K562 (cell line): ENCODE measurements around the gene FAM20C. TPM values are rescaled to one million over a fixed set of nuclear protein-coding genes. Genes with fewer than 3 reads are reported as not detected.

ENCODE experiments used
- ATAC-seq: fragments of 200-7000 bp; cut with Tn5 transposase; 3 replicates; pipeline ENCODE4 v1.9.1; 2020; ENCODE audit warnings: moderate library complexity
- BruUV-seq: library from RNA; stranded (reverse); fragments of 400-500 nt; replicated peaks from 2 replicates; lab custom pipeline; 2021; lab: Mats Ljungman, UMichigan
- CTCF ChIA-PET: fragments of 300-600 bp; formaldehyde crosslinking; extraction: SDS; loops from one replicate; lab custom pipeline; 2021; ENCODE audit warnings: low intra/inter-chr PET ratio; lab: Yijun Ruan, JAX
- POLR2A ChIA-PET: fragments of 300-600, 350-650 bp; sonication (Branson Sonifier 250); formaldehyde crosslinking; extraction: SDS; loops from one replicate; lab custom pipeline; 2021; ENCODE audit warnings: antibody characterized with exemption, inconsistent platforms; lab: Yijun Ruan, JAX
- DNase-seq, 4 experiments: peaks; one replicate each; pipeline versions ENCODE4 v3.0.0 to v3.0.0-alpha.2; 2011 to 2018; ENCODE audit warnings: low spot score in 3 of 4, mixed read lengths in 3 of 4; ENCODE audit errors: extremely low read depth in 1 of 4
- FAIRE-seq: peaks from 2 replicates; lab custom pipeline; 2011; peaks lifted over from hg19 to GRCh38; lab: Jason Lieb, UNC
- H2AFZ ChIP-seq: 2 replicates; pipeline ENCODE4 v1.6.0; 2011; ENCODE audit warnings: low read depth, low read length, control low read depth, inconsistent platforms
- H3K27ac ChIP-seq: fragments of 200-600 bp; 3 replicates; pipeline ENCODE4 v1.8.0; 2011; ENCODE audit warnings: low read depth, mild to moderate bottlenecking, control low read depth, inconsistent platforms, low read length, moderate library complexity, mixed read lengths; ENCODE audit errors: extremely low read depth
- H3K27me3 ChIP-seq, 2 experiments: fragments of 300-600 bp in 1 of 2; 2 replicates in 1 of 2; 3 replicates in 1 of 2; pipeline versions ENCODE4 v1.6.0 to v1.8.0; 2011; ENCODE audit warnings: inconsistent platforms in 2 of 2, low read length in 2 of 2, mild to moderate bottlenecking in 1 of 2, mixed read lengths in 1 of 2, moderate library complexity in 1 of 2; ENCODE audit not compliant: control insufficient read depth in 2 of 2, insufficient read depth in 2 of 2
- H3K36me3 ChIP-seq: fragments of 300-600 bp; 3 replicates; pipeline ENCODE4 v1.8.0; 2011; ENCODE audit warnings: mild to moderate bottlenecking, low read length, inconsistent platforms; ENCODE audit not compliant: control insufficient read depth, insufficient read depth
- H3K4me1 ChIP-seq, 2 experiments: fragments of 200-600 bp in 1 of 2; replicated peaks in 1 of 2; 2 replicates in 1 of 2; 3 replicates in 1 of 2; pipeline versions ENCODE4 v1.5.1 to v1.8.0; 2011; ENCODE audit warnings: inconsistent platforms in 2 of 2, low read length in 2 of 2, mild to moderate bottlenecking in 1 of 2, mixed read lengths in 1 of 2, moderate library complexity in 1 of 2; ENCODE audit not compliant: control insufficient read depth in 2 of 2, insufficient read depth in 2 of 2
- H3K4me2 ChIP-seq: 2 replicates; pipeline ENCODE4 v1.6.1; 2011; ENCODE audit warnings: low read length, control low read depth, inconsistent platforms, mixed read lengths; ENCODE audit not compliant: insufficient read depth
- H3K4me3 ChIP-seq: fragments of 200-600 bp; sonication (generic), shearing (Covaris generic); 2 replicates; pipeline ENCODE4 v1.5.1; 2016; ENCODE audit warnings: control low read depth, inconsistent platforms
- H3K79me2 ChIP-seq: fragments of 200-600 bp; 3 replicates; pipeline ENCODE4 v1.8.0; 2011; ENCODE audit warnings: low read length, inconsistent platforms; ENCODE audit not compliant: control insufficient read depth, insufficient read depth
- H3K9ac ChIP-seq, 2 experiments: 2 replicates each; pipeline versions ENCODE4 v1.6.0 to v1.6.1; 2011; ENCODE audit warnings: low read depth in 2 of 2, low read length in 2 of 2, control low read depth in 1 of 2, inconsistent platforms in 1 of 2, mild to moderate bottlenecking in 1 of 2, mixed read lengths in 1 of 2; ENCODE audit not compliant: insufficient read depth in 1 of 2
- H3K9me1 ChIP-seq: one replicate; pipeline ENCODE4 v1.6.0; 2011; ENCODE audit warnings: inconsistent platforms, mild to moderate bottlenecking, low read length, moderate library complexity; ENCODE audit not compliant: control insufficient read depth, insufficient read depth
- H3K9me3 ChIP-seq: replicated peaks from 2 replicates; pipeline ENCODE4 v1.5.1; 2011; ENCODE audit warnings: low read depth, low read length, inconsistent platforms; ENCODE audit not compliant: control insufficient read depth, insufficient read depth
- H4K20me1 ChIP-seq: replicated peaks from 2 replicates; pipeline ENCODE4 v1.6.1; 2011; ENCODE audit warnings: low read length, inconsistent platforms, mixed read lengths; ENCODE audit not compliant: control insufficient read depth, insufficient read depth
- CBX2 ChIP-seq: fragments of 200-600 bp; sonication (generic); IDR thresholded peaks from one replicate; pipeline ENCODE4 v1.6.1; 2012; ENCODE audit warnings: mild to moderate bottlenecking, low read length, inconsistent platforms; ENCODE audit not compliant: insufficient read depth, poor library complexity, severe bottlenecking
- CEBPB ChIP-seq: fragments of 450-650 bp; IDR thresholded peaks from 2 replicates; pipeline ENCODE4 v1.6.1; 2016; ENCODE audit warnings: missing genetic modification characterization, missing compliant biosample characterization
- CREBBP ChIP-seq: IDR thresholded peaks from one replicate; pipeline ENCODE4 v1.6.1; 2012; ENCODE audit warnings: low read depth, mild to moderate bottlenecking, control low read depth, inconsistent platforms, low read length
- HOXB6 ChIP-seq: fragments of 250-450 bp; sonication (Bioruptor Pico); IDR thresholded peaks from 2 replicates; pipeline ENCODE4 v1.5.1; 2022; ENCODE audit warnings: mild to moderate bottlenecking, borderline replicate concordance
- KDM4B ChIP-seq, 2 experiments: fragments of 450-650 bp in 1 of 2; sonication (generic) in 1 of 2; IDR thresholded peaks; 2 replicates each; pipeline ENCODE4 v1.6.1; 2016 to 2017; ENCODE audit warnings: borderline replicate concordance in 2 of 2, antibody characterized with exemption in 1 of 2, low read depth in 1 of 2, mild to moderate bottlenecking in 1 of 2
- MTF1 ChIP-seq: fragments of 250-450 bp; sonication (Bioruptor Pico); IDR thresholded peaks from 2 replicates; pipeline ENCODE4 v1.9.0; 2021; ENCODE audit warnings: moderate library complexity, mild to moderate bottlenecking, inconsistent platforms, borderline replicate concordance
- PTTG1 ChIP-seq: fragments of 450-650 bp; IDR thresholded peaks from 2 replicates; pipeline ENCODE4 v1.6.1; 2016; ENCODE audit warnings: low read depth, mild to moderate bottlenecking, missing genetic modification characterization, missing compliant biosample characterization
- RBBP5 ChIP-seq: fragments of 200-600 bp; sonication (generic); IDR thresholded peaks from 2 replicates; pipeline ENCODE4 v1.6.1; 2012; ENCODE audit warnings: borderline replicate concordance, mild to moderate bottlenecking, low read length, control low read depth, inconsistent platforms; ENCODE audit not compliant: insufficient read depth, poor library complexity, severe bottlenecking
- RFX1 ChIP-seq: fragments of 450-650 bp; IDR thresholded peaks from 2 replicates; pipeline ENCODE4 v1.6.1; 2016; ENCODE audit warnings: mild to moderate bottlenecking, moderate library complexity
- RHOXF2B ChIP-seq: fragments of 250-450 bp; sonication (Bioruptor Pico); conservative IDR thresholded peaks from 2 replicates; pipeline ENCODE4 v1.5.1; 2021
- SRSF1 ChIP-seq: fragments of 200-400 bp; formaldehyde crosslinking; IDR thresholded peaks from 2 replicates; pipeline ENCODE4 v1.6.1; 2017; ENCODE audit warnings: mild to moderate bottlenecking, low read depth, low read length, moderate library complexity
- ZFX ChIP-seq: sonication (generic); formaldehyde crosslinking; IDR thresholded peaks from 2 replicates; pipeline ENCODE4 v1.8.0; 2022; ENCODE audit warnings: mild to moderate bottlenecking, missing genetic modification reagents, moderate library complexity
- ZNF584 ChIP-seq: fragments of 200-800 bp; sonication (Bioruptor generic); IDR thresholded peaks from 2 replicates; pipeline ENCODE4 v1.6.1; 2016; ENCODE audit warnings: low read depth, mild to moderate bottlenecking, missing genetic modification characterization, missing compliant biosample characterization
- ZNF707 ChIP-seq: fragments of 250-450 bp; sonication (Bioruptor Pico); conservative IDR thresholded peaks from 2 replicates; pipeline ENCODE4 v1.8.0; 2022; ENCODE audit warnings: inconsistent platforms, mild to moderate bottlenecking, moderate library complexity
- ZNF830 ChIP-seq: fragments of 250-450 bp; sonication (Bioruptor Pico); IDR thresholded peaks from 2 replicates; pipeline ENCODE4 v1.5.0; 2021; ENCODE audit warnings: mild to moderate bottlenecking
- WGBS: fragments of 100-300 bp; shearing (Covaris generic); methylation state at CpG from one replicate; pipeline ENCODE4 v1.1.6; 2016; ENCODE audit warnings: low coverage, mixed read lengths; ENCODE audit not compliant: insufficient coverage; ENCODE audit errors: missing lambda C conversion rate; 5-methylcytosine and 5-hydroxymethylcytosine counted together
- in situ Hi-C: fragments of 300-500 bp; cut with MboI; formaldehyde crosslinking; loops from 4 replicates; pipeline ENCODE4 v1.15.0; 2018; ENCODE audit warnings: inconsistent platforms, mixed read lengths
- intact Hi-C: fragments of 100-400 bp; cut with micrococcal nuclease; formaldehyde crosslinking; loops from 2 replicates; pipeline ENCODE4 v1.14.2; 2022
- polyA plus RNA-seq, 8 experiments: library from polyadenylated mRNA; depleted of rRNA in 4 of 8; stranded (reverse) in 5 of 8; unstranded in 3 of 8; fragments of >200 nt; fragmentation: Nextera tagmentation in 2 of 8; fragmentation: Illumina TruSeq in 1 of 8; extraction: Ambion mirVana in 2 of 8; extraction: Trizol in 1 of 8; gene quantifications; 2 replicates each; pipeline versions ENCODE4 v1.2.1 to v1.2.3, GENCODE V29; 2011 to 2014; ENCODE audit warnings: inconsistent platforms in 1 of 8, missing spikeins in 1 of 8
- total RNA-seq, 7 experiments: library from RNA; depleted of rRNA in 6 of 7; stranded (reverse); fragments of >200 nt in 6 of 7; fragmentation: Illumina TruSeq in 2 of 7; extraction: Trizol in 2 of 7; gene quantifications; 2 replicates each; pipeline versions ENCODE4 v1.2.1 to v1.2.3, GENCODE V29; 2011 to 2021; ENCODE audit warnings: low replicate concordance in 1 of 7
- TF ChIP-seq, protein P1 (sequence below): fragments of 450-650 bp; formaldehyde crosslinking; IDR thresholded peaks from 2 replicates; pipeline ENCODE4 v1.4.0; 2020; ENCODE audit warnings: mild to moderate bottlenecking, mixed read lengths
- TF ChIP-seq, protein P2 (sequence below): IDR thresholded peaks from 3 replicates; pipeline ENCODE4 v1.6.1; 2011; ENCODE audit warnings: borderline replicate concordance, mild to moderate bottlenecking; ENCODE audit not compliant: insufficient read length, insufficient read depth
- TF ChIP-seq, protein P3 (sequence below): sonication (generic); formaldehyde crosslinking; IDR thresholded peaks from 2 replicates; pipeline ENCODE4 v1.8.0; 2022; ENCODE audit warnings: mild to moderate bottlenecking, missing genetic modification reagents

Gene FAM20C
- total and polyA plus RNA-seq, 9 of the 15 experiments (the other 6 are each of a cell fraction or from before 2014, with no cell fraction given) = 0.09 TPM; not detected in 8

DNA sequence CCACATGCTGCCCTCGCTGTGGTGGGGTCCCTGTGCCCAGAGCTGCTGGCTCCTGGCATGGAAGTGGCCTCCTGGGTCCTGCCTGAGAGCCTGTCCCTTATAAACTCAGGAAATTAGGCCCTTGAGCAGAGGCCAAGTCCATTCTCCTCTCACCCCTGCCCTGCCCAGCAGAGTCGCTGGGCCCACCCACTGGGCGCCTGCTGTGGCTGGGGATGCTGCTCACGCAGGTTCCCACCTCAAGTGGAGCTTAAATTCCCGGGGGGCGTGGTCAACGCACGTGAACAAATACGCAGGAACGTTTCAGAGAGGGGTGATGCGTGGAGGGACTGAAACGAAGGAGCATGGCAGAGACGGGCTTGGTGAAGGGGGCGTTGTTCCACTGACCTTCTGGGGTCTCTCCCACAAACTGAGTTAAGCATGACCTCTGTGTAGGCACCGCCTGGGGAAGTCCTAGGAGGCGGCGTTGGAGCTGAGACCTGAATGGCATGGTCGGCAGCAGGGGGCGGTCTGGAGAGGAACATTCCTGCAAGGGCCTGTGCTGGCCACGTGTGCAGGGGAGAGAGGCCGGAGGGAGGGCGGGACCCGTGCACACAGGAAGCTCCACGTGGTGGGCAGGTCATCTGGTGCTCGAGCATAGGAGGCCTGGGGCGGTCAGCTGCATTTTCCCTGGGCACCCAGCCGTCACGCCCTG lies 27.9 kb downstream of the FAM20C start:
- Histone ChIP-seq H3K9me1 (no peaks in the 10 kb centered on the region), H3K79me2 (no peaks in the 10 kb centered on the region), H4K20me1 (0 out of 2 replicates have a peak, but pooled peaks cover 7% of the 10 kb centered on the region), H3K36me3 (no peaks in the 10 kb centered on the region), H3K9me3 (no peaks in the 10 kb centered on the region), H3K9ac (no peak overlapping the region; a peak in 1 of 4 replicates), H3K4me2 (peak overlapping the region; percentile 29; the same call in 1 of the 2 replicates), H2AFZ (peak overlapping the region; percentile 58), H3K27ac (no peak overlapping the region), H3K4me3 (no peak overlapping the region), H3K27me3 (peaks cover 4 to 52% of the 10 kb centered on the region in 2 experiments; a peak in 4 of 5 replicates), H3K4me1 (peaks cover 0 to 47% of the 10 kb centered on the region in 2 experiments; a peak in 3 of 5 replicates)
- peak; percentile 66 to 82 (median 74) for DNase-seq
- no TSS peak for BruUV-seq
- in situ Hi-C loops (no loop called here), intact Hi-C loops (no loop called here)
- peak; percentile 29 for FAIRE-seq
- peak; percentile 93 for ATAC-seq
- CTCF ChIA-PET = no interaction called here
- 7% methylated on average over 28 of the region's 28 CpGs for WGBS
- POLR2A ChIA-PET = no interaction called here
- no peak for TF ChIP-seq ZNF584 (CRISPR knock-in tag)
- TF ChIP-seq CREBBP = no peak
- no peak for TF ChIP-seq RHOXF2B (CRISPR knock-in tag)
- no peak for TF ChIP-seq HOXB6
- no peak for TF ChIP-seq RBBP5
- no peak for TF ChIP-seq ZNF830 (CRISPR knock-in tag)
- no peak for TF ChIP-seq CBX2
- TF ChIP-seq KDM4B (IDR thresholded peaks at IDR 0.05; ENCODE audit: borderline replicate concordance in 2 of 2, low read depth in 1 of 2) = no peak
- no peak for TF ChIP-seq RFX1
- TF ChIP-seq ZFX (CRISPR knock-in tag) = peak; percentile 34; the same call in 1 of the 2 replicates
- no peak for TF ChIP-seq ZNF707 (CRISPR knock-in tag)
- TF ChIP-seq MTF1 (CRISPR knock-in tag) = no peak
- no peak for TF ChIP-seq PTTG1 (tag)
- no peak for TF ChIP-seq SRSF1
- TF ChIP-seq, protein P1, sequence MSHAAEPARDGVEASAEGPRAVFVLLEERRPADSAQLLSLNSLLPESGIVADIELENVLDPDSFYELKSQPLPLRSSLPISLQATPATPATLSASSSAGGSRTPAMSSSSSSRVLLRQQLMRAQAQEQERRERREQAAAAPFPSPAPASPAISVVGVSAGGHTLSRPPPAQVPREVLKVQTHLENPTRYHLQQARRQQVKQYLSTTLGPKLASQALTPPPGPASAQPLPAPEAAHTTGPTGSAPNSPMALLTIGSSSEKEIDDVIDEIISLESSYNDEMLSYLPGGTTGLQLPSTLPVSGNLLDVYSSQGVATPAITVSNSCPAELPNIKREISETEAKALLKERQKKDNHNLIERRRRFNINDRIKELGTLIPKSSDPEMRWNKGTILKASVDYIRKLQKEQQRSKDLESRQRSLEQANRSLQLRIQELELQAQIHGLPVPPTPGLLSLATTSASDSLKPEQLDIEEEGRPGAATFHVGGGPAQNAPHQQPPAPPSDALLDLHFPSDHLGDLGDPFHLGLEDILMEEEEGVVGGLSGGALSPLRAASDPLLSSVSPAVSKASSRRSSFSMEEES (CRISPR knock-in tag) = no peak
- TF ChIP-seq, protein P2, sequence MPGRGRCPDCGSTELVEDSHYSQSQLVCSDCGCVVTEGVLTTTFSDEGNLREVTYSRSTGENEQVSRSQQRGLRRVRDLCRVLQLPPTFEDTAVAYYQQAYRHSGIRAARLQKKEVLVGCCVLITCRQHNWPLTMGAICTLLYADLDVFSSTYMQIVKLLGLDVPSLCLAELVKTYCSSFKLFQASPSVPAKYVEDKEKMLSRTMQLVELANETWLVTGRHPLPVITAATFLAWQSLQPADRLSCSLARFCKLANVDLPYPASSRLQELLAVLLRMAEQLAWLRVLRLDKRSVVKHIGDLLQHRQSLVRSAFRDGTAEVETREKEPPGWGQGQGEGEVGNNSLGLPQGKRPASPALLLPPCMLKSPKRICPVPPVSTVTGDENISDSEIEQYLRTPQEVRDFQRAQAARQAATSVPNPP = no peak
- TF ChIP-seq, protein P3, sequence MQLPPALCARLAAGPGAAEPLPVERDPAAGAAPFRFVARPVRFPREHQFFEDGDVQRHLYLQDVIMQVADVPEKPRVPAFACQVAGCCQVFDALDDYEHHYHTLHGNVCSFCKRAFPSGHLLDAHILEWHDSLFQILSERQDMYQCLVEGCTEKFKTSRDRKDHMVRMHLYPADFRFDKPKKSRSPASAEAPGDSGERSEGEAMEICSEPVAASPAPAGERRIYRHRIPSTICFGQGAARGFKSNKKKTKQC (CRISPR knock-in tag) = 0 out of 2 replicates have a peak, but pooled peaks have one; percentile 75
- TF ChIP-seq CEBPB (tag) = no peak
